ENCODE results near the gene TSFM.

DNA sequence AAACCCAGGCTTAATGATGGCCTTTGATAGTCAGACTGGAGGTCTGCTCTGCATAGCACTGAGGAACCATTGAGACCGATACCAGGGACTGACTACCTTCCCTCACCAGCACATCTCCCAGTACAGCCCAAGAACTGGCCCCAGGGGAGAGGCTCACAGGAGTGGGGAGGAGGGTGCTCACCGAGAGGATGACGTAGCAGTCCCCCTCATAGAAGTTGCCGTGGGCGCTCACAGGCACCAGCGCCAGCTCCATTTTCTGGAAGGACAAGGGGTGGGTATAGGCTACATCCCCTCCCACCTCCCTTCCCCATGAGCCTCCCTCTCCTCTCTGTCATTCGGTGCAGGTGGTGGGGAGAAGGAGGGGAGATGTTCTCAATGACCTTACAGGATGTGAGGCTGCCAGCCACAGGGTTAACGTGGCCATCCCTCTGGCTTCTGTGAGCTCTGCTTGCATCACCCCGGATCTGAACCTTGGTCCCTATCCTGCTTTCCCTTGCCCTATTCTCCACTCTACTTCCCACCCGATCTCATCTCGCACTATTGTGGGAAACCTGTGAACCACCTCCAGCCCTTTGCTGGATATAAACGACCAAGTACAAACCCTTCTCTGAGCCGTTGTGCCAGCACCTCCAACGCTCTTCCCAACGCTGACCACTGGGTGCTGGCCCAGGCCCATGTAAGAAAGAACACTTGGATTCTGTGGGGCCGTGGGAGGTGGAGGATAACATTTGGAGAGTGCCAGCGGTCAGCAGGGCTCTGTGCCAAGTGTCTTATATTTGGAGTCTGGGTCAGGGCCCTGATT lies 31.6 kb downstream of the TSFM start:
- TF ChIP-seq CTCF (IDR thresholded peaks at IDR 0.05) (no peak), POLR2A (IDR thresholded peaks at IDR 0.05) (no peak)

All from vagina (tissue), 2 donors.